K562 (cell line): ENCODE data around the gene FOSL1. TPM values are rescaled to one million over a fixed set of nuclear protein-coding genes. Genes with fewer than 3 reads are reported as not detected.

ENCODE experiments used
- ARID2 ChIP-seq: fragments of 450-650 bp; IDR thresholded peaks from 2 replicates; pipeline ENCODE4 v1.6.1; 2017; ENCODE audit warnings: antibody characterized with exemption, mild to moderate bottlenecking
- CBFA2T3 ChIP-seq: fragments of 450-650 bp; IDR thresholded peaks from 2 replicates; pipeline ENCODE4 v1.6.1; 2017
- CEBPZ ChIP-seq: fragments of 150-350 bp; IDR thresholded peaks from 2 replicates; pipeline ENCODE4 v1.6.1; 2014; ENCODE audit warnings: low read depth, mild to moderate bottlenecking, low read length, borderline replicate concordance
- ESRRB ChIP-seq: fragments of 250-450 bp; sonication (Bioruptor Pico); IDR thresholded peaks from 2 replicates; pipeline ENCODE4 v1.5.0; 2020; ENCODE audit warnings: mild to moderate bottlenecking, moderate library complexity, borderline replicate concordance
- FOXP4 ChIP-seq: sonication (generic); formaldehyde crosslinking; IDR thresholded peaks from 2 replicates; pipeline ENCODE4 v1.8.0; 2022; ENCODE audit warnings: mild to moderate bottlenecking, missing genetic modification reagents, borderline replicate concordance
- HINFP ChIP-seq: fragments of 450-650 bp; conservative IDR thresholded peaks from 2 replicates; pipeline ENCODE4 v1.6.1; 2016; ENCODE audit warnings: missing genetic modification characterization, low read depth, mild to moderate bottlenecking, control low read depth, missing compliant biosample characterization
- IFI16 ChIP-seq: fragments of 250-450 bp; sonication (Bioruptor Pico); IDR thresholded peaks from 2 replicates; pipeline ENCODE4 v2.1.2; 2022; ENCODE audit warnings: mild to moderate bottlenecking, inconsistent platforms
- KDM5B ChIP-seq: fragments of 200-600 bp; sonication (generic); IDR thresholded peaks from 2 replicates; pipeline ENCODE4 v1.6.1; 2012; ENCODE audit warnings: low read depth, mild to moderate bottlenecking, moderate library complexity, low read length, control low read depth, inconsistent platforms; ENCODE audit not compliant: insufficient replicate concordance
- MAX ChIP-seq: sonication (generic); formaldehyde crosslinking; IDR thresholded peaks from 2 replicates; pipeline ENCODE4 v1.9.0; 2022; ENCODE audit warnings: mild to moderate bottlenecking, missing genetic modification reagents
- MAZ ChIP-seq, 2 experiments: fragments of 450-650 bp in 1 of 2; sonication (generic) in 1 of 2; formaldehyde crosslinking; IDR thresholded peaks in 1 of 2; conservative IDR thresholded peaks in 1 of 2; 2 replicates each; pipeline versions ENCODE4 v1.4.0 to v1.5.0; 2020; ENCODE audit warnings: mild to moderate bottlenecking in 1 of 2, missing genetic modification reagents in 1 of 2
- MYBL2 ChIP-seq, 2 experiments: fragments of 450-650 bp in 1 of 2; sonication (generic) in 1 of 2; formaldehyde crosslinking in 1 of 2; IDR thresholded peaks; 2 replicates each; pipeline versions ENCODE4 v1.6.1 to v1.8.1; 2017 to 2022; ENCODE audit warnings: borderline replicate concordance in 1 of 2, inconsistent platforms in 1 of 2, low read depth in 1 of 2, mild to moderate bottlenecking in 1 of 2, missing genetic modification reagents in 1 of 2, moderate library complexity in 1 of 2
- NCOA2 ChIP-seq, 2 experiments: fragments of 450-650 bp; IDR thresholded peaks; 2 replicates each; pipeline ENCODE4 v1.6.1; 2018; ENCODE audit warnings: mild to moderate bottlenecking in 2 of 2, moderate library complexity in 1 of 2; ENCODE audit not compliant: partially characterized antibody in 2 of 2
- PHB2 ChIP-seq: fragments of 450-650 bp; IDR thresholded peaks from 2 replicates; pipeline ENCODE4 v1.6.1; 2017; ENCODE audit warnings: low read depth
- THRAP3 ChIP-seq: fragments of 450-650 bp; IDR thresholded peaks from 2 replicates; pipeline ENCODE4 v1.6.1; 2016; ENCODE audit warnings: mild to moderate bottlenecking, inconsistent platforms, borderline replicate concordance
- VEZF1 ChIP-seq: fragments of 200-800 bp; sonication (Bioruptor generic); IDR thresholded peaks from 2 replicates; pipeline ENCODE4 v1.6.1; 2017; ENCODE audit warnings: missing genetic modification characterization, missing compliant biosample characterization
- ZNF140 ChIP-seq: fragments of 250-450 bp; sonication (Bioruptor Pico); IDR thresholded peaks from 2 replicates; pipeline ENCODE4 v1.8.0; 2021; ENCODE audit warnings: moderate library complexity, mild to moderate bottlenecking, inconsistent platforms
- ZNF175 ChIP-seq: fragments of 200-800 bp; sonication (Bioruptor generic); IDR thresholded peaks from 2 replicates; pipeline ENCODE4 v1.6.1; 2016; ENCODE audit warnings: low read depth, mild to moderate bottlenecking, missing genetic modification characterization, missing compliant biosample characterization
- ZSCAN29 ChIP-seq: fragments of 450-650 bp; IDR thresholded peaks from 2 replicates; pipeline ENCODE4 v1.6.1; 2017
- polyA plus RNA-seq, 8 experiments: library from polyadenylated mRNA; depleted of rRNA in 4 of 8; stranded (reverse) in 5 of 8; unstranded in 3 of 8; fragments of >200 nt; fragmentation: Nextera tagmentation in 2 of 8; fragmentation: Illumina TruSeq in 1 of 8; extraction: Ambion mirVana in 2 of 8; extraction: Trizol in 1 of 8; gene quantifications; 2 replicates each; pipeline versions ENCODE4 v1.2.1 to v1.2.3, GENCODE V29; 2011 to 2014; ENCODE audit warnings: inconsistent platforms in 1 of 8, missing spikeins in 1 of 8
- total RNA-seq, 7 experiments: library from RNA; depleted of rRNA in 6 of 7; stranded (reverse); fragments of >200 nt in 6 of 7; fragmentation: Illumina TruSeq in 2 of 7; extraction: Trizol in 2 of 7; gene quantifications; 2 replicates each; pipeline versions ENCODE4 v1.2.1 to v1.2.3, GENCODE V29; 2011 to 2021; ENCODE audit warnings: low replicate concordance in 1 of 7

The FOSL1 gene
- total and polyA plus RNA-seq, 9 of the 15 experiments (the other 6 are each of a cell fraction or from before 2014, with no cell fraction given) = 3.5 to 39.6 (median 10.0) TPM

- TF ChIP-seq ZNF140 (CRISPR knock-in tag) = no peak
- no peak for TF ChIP-seq MYBL2 (IDR thresholded peaks at IDR 0.05; ENCODE audit: low read depth)
- no peak for TF ChIP-seq MYBL2 (CRISPR knock-in tag; IDR thresholded peaks at IDR 0.05; ENCODE audit: borderline replicate concordance)
- peak; percentile 99 for TF ChIP-seq VEZF1 (CRISPR knock-in tag)
- TF ChIP-seq MAX (CRISPR knock-in tag) = no peak
- TF ChIP-seq ARID2 = no peak
- TF ChIP-seq ESRRB = no peak
- no peak for TF ChIP-seq HINFP
- no peak for TF ChIP-seq PHB2
- no peak for TF ChIP-seq ZSCAN29
- no peak for TF ChIP-seq THRAP3
- peak; percentile 62 for TF ChIP-seq KDM5B
- peak; percentile 98 for TF ChIP-seq ZNF175
- TF ChIP-seq CEBPZ = no peak
- no peak for TF ChIP-seq IFI16 (CRISPR knock-in tag)
- TF ChIP-seq CBFA2T3 = no peak
- no peak for TF ChIP-seq FOXP4 (CRISPR knock-in tag)
- no peak for TF ChIP-seq NCOA2 (IDR thresholded peaks at IDR 0.05; ENCODE audit: partially characterized antibody in 2 of 2)
- peak; percentile 55 to 89; a peak in 3 of 4 replicates for TF ChIP-seq MAZ (CRISPR knock-in tag; conservative IDR thresholded peaks at IDR 0.05 in 1 of 2, IDR thresholded peaks at IDR 0.05 in 1 of 2)
These were observed 40.9 kb downstream of the FOSL1 start (continued) for GRCh38 chr11:65859095-65859811.
